Thyroid gland (tissue), 4 donors: ENCODE data around the gene PSMC5. TPM values are rescaled to one million over a fixed set of nuclear protein-coding genes. Genes with fewer than 3 reads are reported as not detected.

ENCODE experiments used
- DNase-seq, 2 donors: peaks; one replicate each; pipeline ENCODE4 v3.0.0-alpha.2; 2019
- H3K27ac ChIP-seq, 3 donors: fragments of 200-600 bp; sonication (generic); 1 replicate in 2 of 3; 2 replicates in 1 of 3; pipeline ENCODE4 v1.5.1; 2016 to 2019; ENCODE audit warnings: mild to moderate bottlenecking in 1 of 3, moderate library complexity in 1 of 3
- H3K27me3 ChIP-seq: fragments of 200-600 bp; sonication (generic); one replicate; pipeline ENCODE4 v1.5.1; 2019
- H3K36me3 ChIP-seq, 2 donors: fragments of 200-600 bp; sonication (generic); one replicate each; pipeline ENCODE4 v1.5.1; 2016 to 2019
- H3K4me1 ChIP-seq, 2 donors: fragments of 200-600 bp; sonication (generic); one replicate each; pipeline ENCODE4 v1.5.1; 2017 to 2019
- H3K4me3 ChIP-seq, 3 donors: fragments of 200-600 bp; sonication (generic); replicated peaks in 1 of 3; 1 replicate in 2 of 3; 2 replicates in 1 of 3; pipeline ENCODE4 v1.5.1; 2016; ENCODE audit warnings: mild to moderate bottlenecking in 1 of 3
- H3K9me3 ChIP-seq: fragments of 200-600 bp; sonication (generic); one replicate; pipeline ENCODE4 v1.5.1; 2017
- CTCF ChIP-seq, 6 experiments: fragments of 200-600 bp in 3 of 6; fragments of 450-650 bp in 3 of 6; sonication (generic) in 3 of 6; IDR thresholded peaks; one replicate each; pipeline ENCODE4 v1.5.1; 2016 to 2019; ENCODE audit warnings: antibody characterized with exemption in 6 of 6, mild to moderate bottlenecking in 2 of 6, inconsistent platforms in 1 of 6, moderate library complexity in 1 of 6
- POLR2A ChIP-seq, 2 donors: fragments of 450-650 bp; IDR thresholded peaks; one replicate each; pipeline ENCODE4 v1.6.1; 2017; ENCODE audit warnings: antibody characterized with exemption in 2 of 2, mild to moderate bottlenecking in 2 of 2, moderate library complexity in 1 of 2
- WGBS, 2 donors: methylation state at CpG; one replicate each; pipeline ENCODE4 v1.1.5; 2017; 5-methylcytosine and 5-hydroxymethylcytosine counted together
- intact Hi-C: fragments of 100-400 bp; cut with DNase I; formaldehyde crosslinking; loops from one replicate; pipeline ENCODE4 v1.15.1; 2023
- total RNA-seq, 4 donors: library from RNA; depleted of rRNA; stranded (reverse); fragments of >200 nt; gene quantifications; one replicate each; pipeline ENCODE4 v1.2.3, GENCODE V29; 2016

Gene PSMC5
- total RNA-seq, 4 donors from 2014 or later, result 79.1 to 98.3 (median 86.4) TPM

- Histone ChIP-seq H3K36me3 (peaks cover 94 to 97% of the 10 kb centered on the region in 2 donors), H3K4me1 (no peaks in the 10 kb centered on the region), H3K27ac (no peak overlapping the region), H3K9me3 (no peaks in the 10 kb centered on the region), H3K4me3 (no peak overlapping the region), H3K27me3 (no peaks in the 10 kb centered on the region)
- TF ChIP-seq POLR2A (IDR thresholded peaks at IDR 0.05) (no peak), CTCF (IDR thresholded peaks at IDR 0.05) (no peak)
- intact Hi-C loops, result no loop called here
- DNase-seq, result no peak
- 90 to 95% methylated on average over 4 of the region's 4 CpGs for WGBS, 2 donors
Observed at GRCh38 chr17:63816669-63817068, 10.6 kb upstream of the PSMC5 start.

- Histone ChIP-seq H3K36me3 (peaks cover 94 to 96% of the 10 kb centered on the region in 2 donors), H3K27ac (no peak overlapping the region), H3K27me3 (no peaks in the 10 kb centered on the region), H3K9me3 (no peaks in the 10 kb centered on the region), H3K4me3 (no peak overlapping the region), H3K4me1 (no peaks in the 10 kb centered on the region)
- DNase-seq, result no peak
- 97% methylated on average over 27 of the region's 27 CpGs for WGBS, 2 donors
- intact Hi-C loops, result no loop called here
- no peak for TF ChIP-seq CTCF (IDR thresholded peaks at IDR 0.05)
- TF ChIP-seq POLR2A (IDR thresholded peaks at IDR 0.05), result no peak
Observed at GRCh38 chr17:63817736-63818385, 9.4 kb upstream of the PSMC5 start.

- 85 to 87% methylated on average over 6 of the region's 6 CpGs for WGBS, 2 donors
- no peak overlapping the region for H3K27ac ChIP-seq
- H3K4me3 ChIP-seq, result no peak overlapping the region
- intact Hi-C loops, result no loop called here
- H3K9me3 ChIP-seq, result no peaks in the 10 kb centered on the region
- DNase-seq, result no peak
- no peaks in the 10 kb centered on the region for H3K4me1 ChIP-seq
- TF ChIP-seq POLR2A (IDR thresholded peaks at IDR 0.05) (no peak), CTCF (IDR thresholded peaks at IDR 0.05) (no peak)
- H3K36me3 ChIP-seq, result peaks cover 94 to 96% of the 10 kb centered on the region in 2 donors
- H3K27me3 ChIP-seq, result no peaks in the 10 kb centered on the region
Observed at GRCh38 chr17:63819131-63819530, 8.1 kb upstream of the PSMC5 start.

- H3K27ac ChIP-seq, result peak overlapping the region in 1 of 3 donors; percentile 24
- no peak overlapping the region for H3K4me3 ChIP-seq
- no peaks in the 10 kb centered on the region for H3K4me1 ChIP-seq
- H3K27me3 ChIP-seq, result no peaks in the 10 kb centered on the region
- no peaks in the 10 kb centered on the region for H3K9me3 ChIP-seq
- WGBS, 2 donors, result 82 to 84% methylated on average over 21 of the region's 21 CpGs
- intact Hi-C loops, result loop anchor here (10.0 kb wide), 1 partner anchor 205 kb away; no protein-coding TSS in a partner anchor
- TF ChIP-seq CTCF (IDR thresholded peaks at IDR 0.05) (no peak), POLR2A (IDR thresholded peaks at IDR 0.05) (no peak)
- no peak for DNase-seq
- H3K36me3 ChIP-seq, result peaks cover 94 to 96% of the 10 kb centered on the region in 2 donors
Observed at GRCh38 chr17:63819585-63820537, 7.4 kb upstream of the PSMC5 start.
